MM.1S (cell line): Measurements from ENCODE around the gene PRIMA1.

ENCODE experiments used
- DNase-seq: peaks from one replicate; pipeline ENCODE4 v3.0.0-alpha.2; 2015
- H2AFZ ChIP-seq: fragments of 300-600 bp; sonication (generic); 2 replicates; pipeline ENCODE4 v1.6.0; 2016; ENCODE audit warnings: antibody characterized with exemption, low read length
- H3F3A ChIP-seq: fragments of 300-600 bp; sonication (generic); 2 replicates; pipeline ENCODE4 v1.6.1; 2016; ENCODE audit warnings: mild to moderate bottlenecking, antibody characterized with exemption, low read length, moderate library complexity, mixed read lengths; ENCODE audit not compliant: insufficient read depth
- H3K27ac ChIP-seq: fragments of 300-600 bp; sonication (generic); 2 replicates; pipeline ENCODE4 v1.5.1; 2016; ENCODE audit warnings: mild to moderate bottlenecking, low read length
- H3K27me3 ChIP-seq: fragments of 300-600 bp; sonication (generic); replicated peaks from 2 replicates; pipeline ENCODE4 v1.6.0; 2016; ENCODE audit warnings: low read length; ENCODE audit not compliant: insufficient read depth
- H3K36me3 ChIP-seq: fragments of 300-600 bp; sonication (generic); replicated peaks from 2 replicates; pipeline ENCODE4 v1.6.1; 2016; ENCODE audit warnings: mild to moderate bottlenecking, low read length, mixed read lengths; ENCODE audit not compliant: insufficient read depth
- H3K4me1 ChIP-seq: fragments of 300-600 bp; sonication (generic); 2 replicates; pipeline ENCODE4 v1.6.1; 2016; ENCODE audit warnings: low read length, mixed read lengths
- H3K4me2 ChIP-seq: fragments of 300-600 bp; sonication (generic); 2 replicates; pipeline ENCODE4 v1.6.0; 2016; ENCODE audit warnings: low read depth, low read length
- H3K4me3 ChIP-seq: fragments of 300-600 bp; sonication (generic); 2 replicates; pipeline ENCODE4 v1.5.1; 2016; ENCODE audit warnings: low read length, mixed read lengths
- H3K79me2 ChIP-seq: fragments of 300-600 bp; sonication (generic); 2 replicates; pipeline ENCODE4 v1.6.1; 2016; ENCODE audit warnings: mixed run types, low read length, mixed read lengths
- H3K9ac ChIP-seq: fragments of 300-600 bp; sonication (generic); 2 replicates; pipeline ENCODE4 v1.6.1; 2016; ENCODE audit warnings: low read length, mixed read lengths
- H3K9me2 ChIP-seq: fragments of 300-600 bp; sonication (generic); replicated peaks from 2 replicates; pipeline ENCODE4 v1.6.1; 2016; ENCODE audit warnings: mild to moderate bottlenecking, low read length, mixed read lengths; ENCODE audit not compliant: insufficient read depth
- H3K9me3 ChIP-seq: fragments of 300-600 bp; sonication (generic); replicated peaks from 2 replicates; pipeline ENCODE4 v1.6.1; 2016; ENCODE audit warnings: mild to moderate bottlenecking, low read length, mixed read lengths; ENCODE audit not compliant: insufficient read depth
- H4K20me1 ChIP-seq: fragments of 300-600 bp; sonication (generic); 2 replicates; pipeline ENCODE4 v1.6.1; 2016; ENCODE audit warnings: mild to moderate bottlenecking, low read length, moderate library complexity, mixed read lengths; ENCODE audit not compliant: insufficient read depth
- EZH2 ChIP-seq: fragments of 300-600 bp; sonication (generic); optimal IDR thresholded peaks from 2 replicates; pipeline ENCODE3; 2017; ENCODE audit warnings: low read depth, mild to moderate bottlenecking, antibody characterized with exemption, low read length, mixed read lengths
- EZH2phosphoT487 ChIP-seq: fragments of 300-600 bp; sonication (generic); IDR thresholded peaks from 2 replicates; pipeline ENCODE4 v1.6.1; 2018; ENCODE audit warnings: antibody characterized with exemption, low read length
- TF ChIP-seq, protein P1 (sequence below): fragments of 300-600 bp; sonication (generic); IDR thresholded peaks from 2 replicates; pipeline ENCODE4 v1.5.1; 2016; ENCODE audit warnings: antibody characterized with exemption, low read length, mixed read lengths

Gene PRIMA1

DNA sequence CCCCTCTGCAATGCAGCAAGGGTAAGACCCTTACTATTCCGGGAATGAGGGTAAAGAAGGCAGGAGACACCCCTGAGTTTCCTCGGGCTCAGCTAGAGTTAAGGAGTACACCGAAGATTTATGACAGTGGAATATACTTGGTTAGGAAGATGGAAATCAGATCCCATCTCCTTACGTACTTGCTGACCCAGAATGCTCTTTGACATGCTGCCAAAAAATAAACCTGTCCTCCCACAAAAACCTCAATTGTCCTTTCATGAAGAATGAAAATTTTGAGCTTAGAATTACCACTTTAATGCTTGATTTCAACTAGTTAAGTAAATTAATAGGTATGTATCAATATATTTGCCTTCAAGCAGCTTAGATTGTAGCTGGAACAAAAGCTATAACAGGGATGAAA, 99.5 kb downstream of the PRIMA1 start:
- Histone ChIP-seq H3K27me3 (no peaks in the 10 kb centered on the region), H3K9me2 (no peaks in the 10 kb centered on the region), H3K9ac (no peak overlapping the region), H3K79me2 (no peaks in the 10 kb centered on the region), H2AFZ (no peak overlapping the region), H3K4me1 (no peaks in the 10 kb centered on the region), H4K20me1 (no peaks in the 10 kb centered on the region), H3F3A (no peaks in the 10 kb centered on the region), H3K4me3 (no peak overlapping the region), H3K36me3 (no peaks in the 10 kb centered on the region), H3K9me3 (no peaks in the 10 kb centered on the region), H3K27ac (no peak overlapping the region), H3K4me2 (no peak overlapping the region)
- DNase-seq = no peak
- no peak for TF ChIP-seq EZH2phosphoT487
- TF ChIP-seq EZH2 = no peak
- TF ChIP-seq, protein P1, sequence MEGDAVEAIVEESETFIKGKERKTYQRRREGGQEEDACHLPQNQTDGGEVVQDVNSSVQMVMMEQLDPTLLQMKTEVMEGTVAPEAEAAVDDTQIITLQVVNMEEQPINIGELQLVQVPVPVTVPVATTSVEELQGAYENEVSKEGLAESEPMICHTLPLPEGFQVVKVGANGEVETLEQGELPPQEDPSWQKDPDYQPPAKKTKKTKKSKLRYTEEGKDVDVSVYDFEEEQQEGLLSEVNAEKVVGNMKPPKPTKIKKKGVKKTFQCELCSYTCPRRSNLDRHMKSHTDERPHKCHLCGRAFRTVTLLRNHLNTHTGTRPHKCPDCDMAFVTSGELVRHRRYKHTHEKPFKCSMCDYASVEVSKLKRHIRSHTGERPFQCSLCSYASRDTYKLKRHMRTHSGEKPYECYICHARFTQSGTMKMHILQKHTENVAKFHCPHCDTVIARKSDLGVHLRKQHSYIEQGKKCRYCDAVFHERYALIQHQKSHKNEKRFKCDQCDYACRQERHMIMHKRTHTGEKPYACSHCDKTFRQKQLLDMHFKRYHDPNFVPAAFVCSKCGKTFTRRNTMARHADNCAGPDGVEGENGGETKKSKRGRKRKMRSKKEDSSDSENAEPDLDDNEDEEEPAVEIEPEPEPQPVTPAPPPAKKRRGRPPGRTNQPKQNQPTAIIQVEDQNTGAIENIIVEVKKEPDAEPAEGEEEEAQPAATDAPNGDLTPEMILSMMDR = no peak

DNA sequence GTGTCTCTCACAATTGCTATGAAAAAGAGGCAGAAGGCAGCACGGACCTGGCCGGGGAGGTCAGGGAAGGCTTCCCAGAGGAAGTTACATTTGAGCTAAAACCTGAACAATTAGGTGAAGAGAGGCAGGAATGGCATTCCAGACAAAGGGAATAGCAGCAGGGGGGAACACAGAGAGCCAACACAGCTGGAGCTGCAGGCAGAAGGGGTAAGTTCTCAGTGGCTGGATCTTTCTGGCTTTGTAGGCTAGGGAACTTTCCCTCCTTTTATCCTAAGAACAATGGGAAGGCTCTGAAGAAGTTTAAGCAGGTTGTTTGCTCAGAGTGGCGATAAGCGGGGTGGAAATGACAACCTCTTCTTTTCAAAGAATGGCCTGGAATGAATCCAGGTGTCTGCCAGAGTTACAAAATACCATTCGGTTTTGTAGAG, 100.0 kb downstream of the PRIMA1 start:
- Histone ChIP-seq H3K36me3 (no peaks in the 10 kb centered on the region), H3K4me1 (no peaks in the 10 kb centered on the region), H2AFZ (no peak overlapping the region), H3K9ac (no peak overlapping the region), H3K27ac (no peak overlapping the region), H3K4me3 (no peak overlapping the region), H3K9me3 (no peaks in the 10 kb centered on the region), H3K79me2 (no peaks in the 10 kb centered on the region), H3K9me2 (no peaks in the 10 kb centered on the region), H4K20me1 (no peaks in the 10 kb centered on the region), H3K4me2 (no peak overlapping the region), H3K27me3 (no peaks in the 10 kb centered on the region), H3F3A (no peaks in the 10 kb centered on the region)
- TF ChIP-seq, protein P1 = no peak
- TF ChIP-seq EZH2phosphoT487 = no peak
- TF ChIP-seq EZH2 = no peak
- DNase-seq = no peak

DNA sequence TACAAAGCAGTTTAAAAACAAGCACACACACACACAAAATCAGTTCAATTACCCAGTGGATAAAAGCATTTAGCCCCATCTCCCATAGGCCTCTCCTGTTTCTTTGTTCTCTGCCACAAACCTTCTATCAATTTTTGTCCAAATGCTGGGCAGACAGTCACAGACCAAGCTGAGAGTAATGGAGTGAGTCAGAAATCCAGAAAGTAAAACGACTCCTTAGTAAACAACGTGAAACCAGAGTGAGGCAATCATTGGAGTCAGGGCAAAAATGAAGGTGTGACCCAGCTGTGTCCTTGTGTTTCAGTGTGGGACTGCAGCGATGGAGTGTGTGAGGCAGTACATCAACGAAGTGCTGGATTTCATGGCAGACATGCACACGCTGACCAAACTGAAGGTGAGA, 102.0 kb downstream of the PRIMA1 start:
- H3K9ac ChIP-seq = no peak overlapping the region

More for the DNA sequence above, 102.0 kb downstream of the PRIMA1 start:
- Histone ChIP-seq H2AFZ (no peak overlapping the region), H3K36me3 (no peaks in the 10 kb centered on the region), H3K9me3 (no peaks in the 10 kb centered on the region), H4K20me1 (no peaks in the 10 kb centered on the region), H3K9me2 (no peaks in the 10 kb centered on the region), H3K4me2 (no peak overlapping the region), H3K4me3 (no peak overlapping the region), H3F3A (no peaks in the 10 kb centered on the region), H3K4me1 (no peaks in the 10 kb centered on the region), H3K27me3 (no peaks in the 10 kb centered on the region), H3K79me2 (no peaks in the 10 kb centered on the region), H3K27ac (no peak overlapping the region)
- DNase-seq = no peak
- TF ChIP-seq, protein P1 = no peak
- TF ChIP-seq EZH2 (no peak), EZH2phosphoT487 (no peak)
